ENCODE data around the gene OR52E5. TPM values are rescaled to one million over a fixed set of nuclear protein-coding genes. Genes with fewer than 3 reads are reported as not detected.

Gene OR52E5
- total RNA-seq, 2 donors from 2014 or later: not detected

GRCh38 chr11:5930614-5931013 is 37.6 kb downstream of the OR52E5 start:
- no peak for ATAC-seq (ENCODE audit: insufficient number of reproducible peaks, low FRiP score, low read depth)
- TF ChIP-seq CTCF (IDR thresholded peaks at IDR 0.05): no peak
- H3K4me1 ChIP-seq (ENCODE audit: control insufficient read depth in 1 of 2, low read depth in 2 of 2): no peaks in the 10 kb centered on the region
- no peak for DNase-seq (ENCODE audit: low spot score)
- no peaks in the 10 kb centered on the region for H3K27me3 ChIP-seq (replicated peaks; ENCODE audit: insufficient read depth)
- H3K9me3 ChIP-seq: no peaks in the 10 kb centered on the region
- no peak overlapping the region for H3K4me3 ChIP-seq
- H3K36me3 ChIP-seq: no peaks in the 10 kb centered on the region
- no peak overlapping the region for H3K27ac ChIP-seq

GRCh38 chr11:5931061-5931460 is 38.1 kb downstream of the OR52E5 start:
- ATAC-seq (ENCODE audit: insufficient number of reproducible peaks, low FRiP score, low read depth) (no peak), DNase-seq (ENCODE audit: low spot score) (no peak)
- TF ChIP-seq CTCF (IDR thresholded peaks at IDR 0.05): no peak
- Histone ChIP-seq H3K4me3 (no peak overlapping the region), H3K4me1 (ENCODE audit: control insufficient read depth in 1 of 2, low read depth in 2 of 2) (no peaks in the 10 kb centered on the region), H3K27me3 (replicated peaks; ENCODE audit: insufficient read depth) (no peaks in the 10 kb centered on the region), H3K27ac (no peak overlapping the region), H3K36me3 (no peaks in the 10 kb centered on the region), H3K9me3 (no peaks in the 10 kb centered on the region)

GRCh38 chr11:5932671-5933070 is 39.7 kb downstream of the OR52E5 start:
- H3K27me3 ChIP-seq (replicated peaks; ENCODE audit: insufficient read depth): no peaks in the 10 kb centered on the region
- DNase-seq (ENCODE audit: low spot score) (no peak), ATAC-seq (ENCODE audit: insufficient number of reproducible peaks, low FRiP score, low read depth) (no peak)
- no peak for TF ChIP-seq CTCF (IDR thresholded peaks at IDR 0.05)
- no peaks in the 10 kb centered on the region for H3K4me1 ChIP-seq (ENCODE audit: control insufficient read depth in 1 of 2, low read depth in 2 of 2)
- no peaks in the 10 kb centered on the region for H3K9me3 ChIP-seq
- no peak overlapping the region for H3K27ac ChIP-seq
- H3K4me3 ChIP-seq: no peak overlapping the region
- no peaks in the 10 kb centered on the region for H3K36me3 ChIP-seq

GRCh38 chr11:5933116-5933515 is 40.1 kb downstream of the OR52E5 start:
- no peaks in the 10 kb centered on the region for H3K27me3 ChIP-seq (replicated peaks; ENCODE audit: insufficient read depth)
- H3K9me3 ChIP-seq: no peaks in the 10 kb centered on the region
- H3K4me3 ChIP-seq: no peak overlapping the region
- H3K36me3 ChIP-seq: no peaks in the 10 kb centered on the region
- no peak overlapping the region for H3K27ac ChIP-seq
- no peaks in the 10 kb centered on the region for H3K4me1 ChIP-seq (ENCODE audit: control insufficient read depth in 1 of 2, low read depth in 2 of 2)
- no peak for TF ChIP-seq CTCF (IDR thresholded peaks at IDR 0.05)
- DNase-seq (ENCODE audit: low spot score) (no peak), ATAC-seq (ENCODE audit: insufficient number of reproducible peaks, low FRiP score, low read depth) (no peak)

GRCh38 chr11:5937868-5938602 is 45.0 kb downstream of the OR52E5 start:
- Histone ChIP-seq H3K27ac (no peak overlapping the region), H3K4me1 (ENCODE audit: control insufficient read depth in 1 of 2, low read depth in 2 of 2) (no peaks in the 10 kb centered on the region), H3K36me3 (no peaks in the 10 kb centered on the region), H3K9me3 (no peaks in the 10 kb centered on the region), H3K4me3 (no peak overlapping the region), H3K27me3 (replicated peaks; ENCODE audit: insufficient read depth) (no peaks in the 10 kb centered on the region)
- ATAC-seq (ENCODE audit: insufficient number of reproducible peaks, low FRiP score, low read depth) (no peak), DNase-seq (ENCODE audit: low spot score) (no peak)
- no peak for TF ChIP-seq CTCF (IDR thresholded peaks at IDR 0.05)

Data from thoracic aorta (tissue), 2 donors.